Measurements from ENCODE around the gene GALP.
"Not testable (repeated sequence)": the region's sequence is repeated elsewhere in the genome, so short reads cannot be mapped to it uniquely, and the experiment has no call there.

The GALP gene

DNA sequence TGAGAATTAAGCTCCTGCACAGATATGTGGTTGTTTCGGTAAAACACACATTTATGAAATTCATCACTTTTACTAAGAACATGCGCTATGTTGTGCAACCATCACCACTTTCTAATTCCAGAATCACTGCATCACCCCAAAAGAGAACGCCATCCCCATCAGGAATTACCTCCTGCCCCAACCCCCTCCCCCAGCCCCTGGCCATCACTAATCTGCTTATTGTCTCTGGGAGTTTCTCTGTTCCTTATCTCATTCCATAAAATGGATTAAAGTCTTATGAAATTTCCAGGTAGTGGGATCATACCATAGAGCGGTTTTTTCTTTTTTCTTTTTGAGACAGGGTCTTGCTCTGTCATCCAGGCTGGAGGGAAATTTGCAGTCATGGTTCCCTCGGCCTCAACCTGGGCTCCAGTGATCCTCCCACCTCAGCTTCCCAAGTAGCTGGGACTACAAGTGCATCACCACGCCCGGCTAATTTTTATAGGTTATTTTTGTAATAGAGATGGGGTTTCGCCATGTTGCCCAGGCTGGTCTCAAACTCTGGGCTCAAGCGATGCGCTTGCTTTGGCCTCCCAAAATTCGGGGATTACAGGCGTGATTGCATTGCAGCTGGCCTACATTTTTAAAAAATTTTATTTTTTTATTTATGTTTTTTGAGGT is 18.3 kb downstream of the GALP start:
- DNase-seq: no peak

GRCh38 chr19:56197646-56198045 is 21.8 kb downstream of the GALP start, which contains the start of gene ZSCAN5B:
TSS of gene ZSCAN5B (minus strand) at chr19:56197783. CDS start at chr19:56193052, 4,731 bp downstream.
- DNase-seq: not testable (repeated sequence)

DNA sequence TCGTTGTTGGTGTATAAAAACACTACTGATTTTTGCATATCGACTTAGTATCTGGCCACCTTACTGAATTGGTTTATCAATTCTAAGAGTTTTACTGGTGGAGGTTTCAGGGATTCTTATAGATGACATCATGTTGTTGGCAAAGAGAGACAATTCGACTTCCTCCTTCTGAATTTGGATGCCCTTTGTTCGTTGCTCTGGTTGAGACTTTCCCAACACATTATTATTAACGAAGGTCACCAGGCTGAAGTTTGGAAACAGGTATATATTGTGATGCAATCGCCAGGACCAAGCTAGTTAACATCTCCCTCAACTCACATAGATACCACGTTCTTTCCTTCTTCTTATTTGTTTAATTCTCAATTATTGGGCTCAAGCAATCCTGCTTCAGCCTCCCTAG is 23.9 kb downstream of the GALP start:
- no peak for DNase-seq

DNA sequence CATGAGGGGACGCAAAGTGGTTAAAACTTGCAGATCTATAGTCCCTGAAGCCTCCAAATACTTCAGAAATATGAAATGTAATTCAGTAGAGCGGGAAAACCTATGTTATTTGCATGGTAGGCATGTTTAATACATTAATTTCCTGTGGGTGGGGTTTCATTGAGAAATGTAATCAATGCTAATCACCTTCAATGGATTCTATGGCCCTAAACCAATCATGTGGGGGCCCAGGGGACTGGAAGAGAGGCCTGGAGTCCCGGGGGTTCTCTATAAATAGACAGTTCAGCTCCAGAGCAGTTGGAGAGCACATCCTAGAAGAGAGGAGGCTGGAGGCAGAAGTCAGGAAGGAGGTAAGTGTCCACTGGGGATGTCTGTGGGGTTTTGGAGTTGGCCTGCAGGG is 26.2 kb downstream of the GALP start, which contains the start of gene ZSCAN5C:
ZSCAN5C (plus strand) TSS at position 301 of the 400 bp plus-strand sequence. CDS start 3,641 bp downstream, outside the sequence.
- DNase-seq: no peak

- not testable (repeated sequence) for DNase-seq
Measured at GRCh38 chr19:56207581-56207980, 31.8 kb downstream of the GALP start.

GRCh38 chr19:56209091-56209490 is 33.3 kb downstream of the GALP start:
- DNase-seq: no peak

DNA sequence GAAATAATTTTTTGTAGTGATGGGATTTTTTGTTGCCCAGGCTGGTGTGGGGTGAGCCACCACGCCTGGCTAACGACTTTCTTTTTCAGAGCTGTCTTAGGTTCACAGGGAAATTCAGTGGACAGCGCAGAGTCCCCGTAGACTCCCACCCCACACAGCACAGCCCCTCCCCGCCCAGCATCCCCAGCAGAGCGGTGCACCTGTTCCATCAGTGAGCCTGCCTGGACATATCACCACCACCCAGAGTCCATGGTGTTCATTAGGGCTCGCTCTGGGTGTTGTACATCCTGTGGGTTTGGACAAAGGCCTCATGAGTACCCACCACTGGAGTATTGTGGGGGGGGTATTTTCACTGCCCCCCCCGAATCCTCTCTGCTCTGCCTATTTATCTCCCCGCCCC is 34.2 kb downstream of the GALP start:
- not testable (repeated sequence) for DNase-seq

- DNase-seq: no peak
Measured at GRCh38 chr19:56211718-56212117, 35.9 kb downstream of the GALP start.

- no peak for DNase-seq
Measured at GRCh38 chr19:56217039-56217949, 41.5 kb downstream of the GALP start.

DNA sequence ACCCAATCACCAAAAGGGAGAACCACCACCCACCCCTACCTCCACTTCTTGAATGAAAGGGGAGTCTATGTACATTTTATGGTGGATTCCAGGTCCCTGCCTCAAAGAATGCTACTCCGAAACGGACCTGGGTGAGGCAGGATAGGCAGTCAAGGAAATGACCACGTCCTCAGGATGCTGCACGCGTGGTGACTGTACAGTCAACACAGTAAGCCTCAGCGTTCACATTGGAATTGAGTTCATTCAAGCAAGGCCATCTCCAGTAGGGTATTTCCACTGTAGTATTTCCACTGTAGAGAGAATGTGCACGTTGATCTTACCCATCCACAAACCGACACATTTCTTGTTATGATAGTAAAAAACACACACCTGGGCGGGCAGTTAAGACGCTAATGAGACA is 43.2 kb downstream of the GALP start:
- no peak for DNase-seq

DNA sequence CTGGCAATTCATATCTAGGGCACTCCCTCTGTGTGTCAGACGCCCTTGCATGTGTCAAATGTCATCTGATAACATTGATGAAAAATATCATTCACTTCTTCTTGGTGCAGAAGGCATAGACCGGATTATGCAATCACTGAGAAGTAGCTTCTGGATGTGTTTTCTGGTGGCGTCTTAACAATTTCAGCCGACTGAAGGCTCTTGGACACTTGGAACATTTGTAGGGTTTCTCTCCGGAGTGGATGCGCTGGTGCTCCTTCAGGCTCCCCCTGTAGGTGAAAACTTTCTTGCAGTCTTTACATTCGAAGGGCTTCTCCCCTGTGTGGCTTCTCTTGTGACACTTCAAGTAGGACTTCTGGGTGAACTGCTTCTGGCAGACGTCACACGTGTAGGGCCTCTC is 45.6 kb downstream of the GALP start:
- DNase-seq: not testable (repeated sequence)

GRCh38 chr19:56221851-56222250 is 46.0 kb downstream of the GALP start:
- no peak for DNase-seq

GRCh38 chr19:56222901-56223300 is 47.1 kb downstream of the GALP start:
- DNase-seq: no peak

DNA sequence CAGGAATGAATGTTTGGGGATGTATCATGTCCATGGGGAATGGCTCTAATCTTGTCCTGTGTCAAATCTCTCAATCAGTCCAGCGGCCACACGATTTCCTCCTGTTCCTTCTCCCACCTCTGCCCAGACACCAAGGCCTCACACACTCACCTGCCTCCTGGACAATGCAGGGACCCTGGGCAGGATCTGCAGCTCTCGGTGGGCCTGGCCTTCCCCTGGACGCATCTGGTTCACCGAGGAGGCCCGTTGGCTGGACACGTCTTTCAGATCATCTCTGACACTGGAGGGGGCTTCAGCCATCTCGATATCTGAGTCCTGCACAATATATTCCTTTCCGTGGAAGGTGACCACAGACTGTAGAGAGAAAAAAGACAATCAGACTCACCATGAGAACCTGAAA is 47.7 kb downstream of the GALP start:
- DNase-seq: no peak

All from T-helper 9 cell (primary cell).